GM21529 (cell line): ENCODE data around the gene GJC3.
"Not testable (repeated sequence)": the region's sequence is repeated elsewhere in the genome, so short reads cannot be mapped to it uniquely, and the experiment has no call there.

ENCODE experiments used
- ATAC-seq: cut with Tn5 transposase; IDR thresholded peaks from one replicate; pipeline ENCODE4 v1.9.1; 2021; ENCODE audit not compliant: unreplicated experiment

GJC3 gene

DNA sequence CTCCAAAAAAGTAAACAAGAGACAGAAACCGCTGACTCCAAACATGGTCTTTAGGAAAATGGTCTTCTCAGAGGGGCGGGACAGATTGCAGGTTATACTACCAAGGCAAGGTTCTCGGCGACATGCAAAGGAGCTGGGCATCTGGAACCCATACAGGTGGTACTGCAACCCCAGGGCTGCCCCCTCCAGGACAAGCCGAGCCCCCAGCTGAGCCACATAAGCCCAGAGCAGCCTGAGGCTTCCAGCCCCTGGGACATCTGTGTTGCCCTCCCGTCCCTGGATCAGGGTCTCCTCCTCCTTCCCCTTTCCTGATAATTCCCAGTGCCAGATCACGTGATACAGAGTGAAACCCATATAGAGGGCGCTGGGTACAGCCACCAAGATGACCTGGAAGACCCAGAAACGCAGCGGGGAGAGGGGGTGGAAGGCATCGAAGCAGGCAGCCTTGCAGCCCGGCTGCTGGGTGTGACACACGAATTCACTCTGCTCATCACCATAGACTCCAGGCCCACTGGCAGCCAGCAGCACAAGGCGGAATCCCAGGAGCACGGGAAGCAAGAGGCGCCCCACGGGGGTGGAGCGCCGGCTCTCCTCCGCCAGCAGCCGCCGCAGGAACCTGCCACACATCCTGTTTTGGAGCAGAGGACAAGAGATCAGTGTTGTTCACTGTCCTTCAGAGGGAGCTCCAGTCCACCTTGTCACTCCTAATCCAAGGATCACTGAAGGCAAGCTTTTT, at the start of gene GJC3:
Gene GJC3 (minus strand): TSS at position 627 of the 736 bp plus-strand sequence. CDS start 0 bp downstream, at position 627.
- ATAC-seq = no peak

- no peak for ATAC-seq
Measured at GRCh38 chr7:99976626-99977025, 47.2 kb upstream of the GJC3 start.

- ATAC-seq = no peak
Measured at GRCh38 chr7:99975782-99976521, 46.5 kb upstream of the GJC3 start, which contains the start of gene AZGP1. TSS of gene AZGP1 (minus strand) at chr7:99976031. CDS start at chr7:99976020, 11 bp downstream.

GRCh38 chr7:99974681-99975080, 45.3 kb upstream of the GJC3 start:
- ATAC-seq = no peak

GRCh38 chr7:99973817-99974216, 44.4 kb upstream of the GJC3 start:
- not testable (repeated sequence) for ATAC-seq

DNA sequence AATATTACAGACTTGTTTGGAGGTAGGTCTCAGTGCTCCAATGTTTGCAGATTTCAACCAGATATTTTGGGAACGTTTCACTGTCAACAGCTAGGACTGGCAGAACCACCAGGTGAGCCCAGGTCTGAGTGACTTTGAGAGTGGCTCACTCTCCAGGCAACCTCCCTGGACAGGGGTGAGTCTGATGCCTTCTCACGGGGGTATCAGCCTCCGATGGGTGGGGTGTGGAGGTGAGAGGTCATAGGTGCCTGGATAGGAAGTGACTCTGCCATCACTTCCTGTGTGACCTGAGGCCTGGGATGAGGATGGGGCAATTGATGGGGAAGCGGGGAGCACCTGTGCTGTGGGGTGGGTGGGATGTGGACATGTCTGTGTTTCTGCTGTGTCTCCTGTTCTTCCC, 41.8 kb upstream of the GJC3 start:
- ATAC-seq = no peak

DNA sequence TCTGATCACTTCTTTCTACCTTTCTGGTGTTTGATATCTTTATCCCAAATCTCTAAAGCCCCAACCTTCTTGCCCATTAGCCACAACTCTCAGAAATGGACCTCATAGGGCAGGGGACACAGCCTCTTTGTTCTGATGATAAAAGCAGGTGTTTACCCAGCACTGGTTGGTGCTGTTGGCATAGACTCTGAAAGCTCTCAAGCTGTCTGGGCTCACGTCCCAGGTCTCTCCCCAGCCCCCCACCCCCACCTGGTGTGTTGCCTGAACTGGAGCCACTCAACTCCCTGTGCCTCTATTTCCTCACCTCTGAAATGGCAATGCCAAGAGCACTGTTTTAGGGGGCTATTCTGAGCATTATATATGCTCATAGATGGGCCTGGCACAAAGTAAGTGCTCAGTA, 40.4 kb upstream of the GJC3 start:
- ATAC-seq = not testable (repeated sequence)

GRCh38 chr7:99969298-99969697, 39.9 kb upstream of the GJC3 start:
- no peak for ATAC-seq

GRCh38 chr7:99958564-99959227, 29.3 kb upstream of the GJC3 start:
- ATAC-seq = no peak

- no peak for ATAC-seq
Measured at GRCh38 chr7:99955247-99955646, 25.8 kb upstream of the GJC3 start.

- not testable (repeated sequence) for ATAC-seq
Measured at GRCh38 chr7:99954643-99955042, 25.2 kb upstream of the GJC3 start.

GRCh38 chr7:99953649-99954048, 24.2 kb upstream of the GJC3 start:
- no peak for ATAC-seq

GRCh38 chr7:99952649-99953048, 23.2 kb upstream of the GJC3 start:
- ATAC-seq = not testable (repeated sequence)

DNA sequence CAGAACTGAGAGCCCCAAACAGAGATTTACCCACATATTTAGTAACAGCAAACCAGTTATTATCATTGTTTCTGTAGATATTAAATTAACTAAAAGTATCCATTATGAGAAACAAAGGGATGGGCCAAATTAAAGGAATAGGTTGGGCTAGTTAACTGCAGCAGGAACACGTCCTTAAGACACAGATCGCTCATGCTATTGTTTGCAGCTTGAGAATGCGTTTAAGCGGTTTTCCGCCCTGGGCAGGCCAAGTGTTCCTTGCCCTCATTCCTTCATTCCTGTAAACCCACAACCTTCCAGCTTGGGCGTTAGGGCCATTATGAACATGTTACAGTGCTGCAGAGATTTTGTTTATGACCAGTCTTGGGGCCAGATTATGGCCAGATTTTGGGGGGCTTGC, 21.4 kb upstream of the GJC3 start:
- ATAC-seq = not testable (repeated sequence)

GRCh38 chr7:99949645-99950228, 20.3 kb upstream of the GJC3 start:
- ATAC-seq = no peak

DNA sequence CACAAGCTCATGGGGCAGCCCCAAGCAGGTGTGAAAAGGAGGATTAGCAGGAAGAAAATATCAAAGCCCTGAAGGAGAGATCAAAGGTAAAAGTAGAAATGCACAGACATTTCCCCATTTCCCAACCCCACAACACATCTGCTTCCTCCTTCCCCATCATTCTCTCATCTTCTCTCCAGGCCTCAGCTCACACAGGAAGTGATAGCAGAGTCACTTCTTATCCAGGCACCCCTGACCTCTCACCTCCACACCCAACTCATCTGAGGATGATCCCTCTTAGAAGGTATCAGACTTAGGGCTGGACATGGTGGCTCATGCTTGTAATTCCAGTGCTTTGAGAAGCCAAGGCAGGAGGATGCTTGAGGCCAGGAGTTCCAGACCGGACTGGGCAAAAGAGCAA, 18.2 kb upstream of the GJC3 start:
- no peak for ATAC-seq

- no peak for ATAC-seq
Measured at GRCh38 chr7:99944497-99945070, 15.2 kb upstream of the GJC3 start.

- no peak for ATAC-seq
Measured at GRCh38 chr7:99943641-99944496, 14.4 kb upstream of the GJC3 start.

- ATAC-seq = no peak
Measured at GRCh38 chr7:99938296-99938695, 8.9 kb upstream of the GJC3 start.

DNA sequence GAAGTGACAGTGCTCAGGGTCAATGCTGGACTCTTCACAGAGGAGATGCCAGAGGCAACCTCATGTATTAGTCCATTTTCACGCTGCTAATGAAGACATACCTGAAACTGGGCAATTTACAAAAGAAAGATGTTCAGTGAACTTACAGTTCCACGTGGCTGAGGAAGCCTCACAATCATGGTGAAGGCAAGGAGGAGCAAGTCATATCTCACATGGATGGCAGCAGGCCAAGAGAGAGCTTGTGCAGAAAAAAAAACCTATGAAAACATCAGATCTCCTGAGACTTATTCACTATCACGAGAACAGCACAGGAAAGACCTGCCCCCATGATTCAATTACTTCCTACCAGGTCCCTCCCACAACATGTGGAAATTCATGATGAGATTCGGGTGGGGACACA, 5.6 kb upstream of the GJC3 start:
- not testable (repeated sequence) for ATAC-seq
